Measurements from ENCODE around the gene NELL2. TPM values are rescaled to one million over a fixed set of nuclear protein-coding genes. Genes with fewer than 3 reads are reported as not detected.
"Not testable (repeated sequence)": the region's sequence is repeated elsewhere in the genome, so short reads cannot be mapped to it uniquely, and the experiment has no call there.

Gene NELL2
- total RNA-seq, 1 experiment from 2014 or later: 32.7 TPM

- Histone ChIP-seq H4K8ac (replicated peaks; ENCODE audit: insufficient read length, low read depth, low read length) (no peak overlapping the region), H3K14ac (ENCODE audit: insufficient read depth, low read length) (no peak overlapping the region), H3K4ac (ENCODE audit: low read depth, low read length) (no peak overlapping the region), H3K18ac (ENCODE audit: insufficient read length, low read depth, low read length) (no peak overlapping the region), H4K91ac (ENCODE audit: insufficient read length, low read depth, low read length) (no peak overlapping the region), H2BK20ac (ENCODE audit: low read depth, low read length, poor library complexity, severe bottlenecking) (no peak overlapping the region), H4K20me1 (ENCODE audit: control insufficient read depth, insufficient read depth, insufficient read length) (no peaks in the 10 kb centered on the region), H3K23ac (ENCODE audit: insufficient read length, low read depth, low read length) (no peak overlapping the region), H3T11ph (ENCODE audit: low read length) (no peak overlapping the region), H3K4me2 (ENCODE audit: insufficient read depth, insufficient read length, low read length) (no peak overlapping the region), H2BK5ac (ENCODE audit: insufficient read length, low read length) (no peak overlapping the region), H3K27ac (ENCODE audit: insufficient read length, low read depth, low read length) (no peak overlapping the region), H2AFZ (ENCODE audit: low read length) (no peak overlapping the region), H3K56ac (ENCODE audit: insufficient read length, low read depth, low read length) (no peak overlapping the region), H2BK12ac (ENCODE audit: insufficient read length, low read depth, low read length) (no peak overlapping the region), H2BK15ac (ENCODE audit: low read depth, low read length) (no peak overlapping the region), H3K79me1 (ENCODE audit: insufficient read depth, low read depth, low read length, poor library complexity, severe bottlenecking) (no peaks in the 10 kb centered on the region), H3K23me2 (ENCODE audit: insufficient read length, low read depth, low read length, poor library complexity, severe bottlenecking) (no peaks in the 10 kb centered on the region), H3K9ac (ENCODE audit: extremely low read depth, insufficient read length, low read length) (no peak overlapping the region), H3K27me3 (ENCODE audit: insufficient read depth, low read length) (no peaks in the 10 kb centered on the region), H3K4me1 (ENCODE audit: insufficient read depth, low read length) (no peaks in the 10 kb centered on the region), H3K79me2 (ENCODE audit: insufficient read depth, low read length) (no peaks in the 10 kb centered on the region), H4K5ac (ENCODE audit: insufficient read length, low read depth, low read length) (no peak overlapping the region), H2BK120ac (ENCODE audit: low read depth, low read length, poor library complexity, severe bottlenecking) (no peak overlapping the region), H3K9me3 (ENCODE audit: control insufficient read depth, low read depth, low read length) (no peaks in the 10 kb centered on the region), H2AK5ac (ENCODE audit: insufficient read length, low read length) (no peak overlapping the region)
- no peak for DNase-seq
- no peak overlapping the region for H3K4me3 Mint-ChIP-seq
- no peak overlapping the region; a peak in 1 of 7 replicates for H3K27ac Mint-ChIP-seq
- H3K4me1 Mint-ChIP-seq: peaks cover 8 to 9% of the 10 kb centered on the region in 2 experiments
- H3K36me3 Mint-ChIP-seq (ENCODE audit: insufficient read depth in 1 of 3, low read depth in 3 of 3): peaks cover 16 to 28% (median 16%) of the 10 kb centered on the region in 3 experiments
- H3K27me3 Mint-ChIP-seq (ENCODE audit: low read depth): no peaks in the 10 kb centered on the region
- peaks cover 15 to 17% of the 10 kb centered on the region in 2 experiments for H3K9me3 Mint-ChIP-seq
- TF ChIP-seq, protein P1, sequence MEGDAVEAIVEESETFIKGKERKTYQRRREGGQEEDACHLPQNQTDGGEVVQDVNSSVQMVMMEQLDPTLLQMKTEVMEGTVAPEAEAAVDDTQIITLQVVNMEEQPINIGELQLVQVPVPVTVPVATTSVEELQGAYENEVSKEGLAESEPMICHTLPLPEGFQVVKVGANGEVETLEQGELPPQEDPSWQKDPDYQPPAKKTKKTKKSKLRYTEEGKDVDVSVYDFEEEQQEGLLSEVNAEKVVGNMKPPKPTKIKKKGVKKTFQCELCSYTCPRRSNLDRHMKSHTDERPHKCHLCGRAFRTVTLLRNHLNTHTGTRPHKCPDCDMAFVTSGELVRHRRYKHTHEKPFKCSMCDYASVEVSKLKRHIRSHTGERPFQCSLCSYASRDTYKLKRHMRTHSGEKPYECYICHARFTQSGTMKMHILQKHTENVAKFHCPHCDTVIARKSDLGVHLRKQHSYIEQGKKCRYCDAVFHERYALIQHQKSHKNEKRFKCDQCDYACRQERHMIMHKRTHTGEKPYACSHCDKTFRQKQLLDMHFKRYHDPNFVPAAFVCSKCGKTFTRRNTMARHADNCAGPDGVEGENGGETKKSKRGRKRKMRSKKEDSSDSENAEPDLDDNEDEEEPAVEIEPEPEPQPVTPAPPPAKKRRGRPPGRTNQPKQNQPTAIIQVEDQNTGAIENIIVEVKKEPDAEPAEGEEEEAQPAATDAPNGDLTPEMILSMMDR (conservative IDR thresholded peaks at IDR 0.05): no peak
- no CpG with 5 or more reads among the region's 3 CpGs for WGBS (ENCODE audit: extremely low coverage, insufficient read length, low lambda C conversion rate)
These were observed 186.5 kb downstream of the NELL2 start for GRCh38 chr12:44689587-44689986.

- not testable (repeated sequence) for H3K27me3 Mint-ChIP-seq (ENCODE audit: low read depth); H3K9ac ChIP-seq (ENCODE audit: extremely low read depth, insufficient read length, low read length); H3K18ac ChIP-seq (ENCODE audit: insufficient read length, low read depth, low read length); H3K14ac ChIP-seq (ENCODE audit: insufficient read depth, low read length); H3K27ac ChIP-seq (ENCODE audit: insufficient read length, low read depth, low read length); H4K5ac ChIP-seq (ENCODE audit: insufficient read length, low read depth, low read length); H2AFZ ChIP-seq (ENCODE audit: low read length); H2BK12ac ChIP-seq (ENCODE audit: insufficient read length, low read depth, low read length); H3K4me1 ChIP-seq (ENCODE audit: insufficient read depth, low read length); H3K27ac Mint-ChIP-seq; DNase-seq; H3K4me3 Mint-ChIP-seq; H3K4me2 ChIP-seq (ENCODE audit: insufficient read depth, insufficient read length, low read length); H2AK5ac ChIP-seq (ENCODE audit: insufficient read length, low read length); H4K91ac ChIP-seq (ENCODE audit: insufficient read length, low read depth, low read length); H4K8ac ChIP-seq (replicated peaks; ENCODE audit: insufficient read length, low read depth, low read length); H2BK120ac ChIP-seq (ENCODE audit: low read depth, low read length, poor library complexity, severe bottlenecking); H3K4me1 Mint-ChIP-seq; H3K9me3 ChIP-seq (ENCODE audit: control insufficient read depth, low read depth, low read length); H2BK15ac ChIP-seq (ENCODE audit: low read depth, low read length); H3K79me2 ChIP-seq (ENCODE audit: insufficient read depth, low read length); H3K27me3 ChIP-seq (ENCODE audit: insufficient read depth, low read length); H3K4ac ChIP-seq (ENCODE audit: low read depth, low read length); H3K23ac ChIP-seq (ENCODE audit: insufficient read length, low read depth, low read length); H3T11ph ChIP-seq (ENCODE audit: low read length); H3K56ac ChIP-seq (ENCODE audit: insufficient read length, low read depth, low read length); H3K79me1 ChIP-seq (ENCODE audit: insufficient read depth, low read depth, low read length, poor library complexity, severe bottlenecking); H2BK5ac ChIP-seq (ENCODE audit: insufficient read length, low read length); H2BK20ac ChIP-seq (ENCODE audit: low read depth, low read length, poor library complexity, severe bottlenecking); H4K20me1 ChIP-seq (ENCODE audit: control insufficient read depth, insufficient read depth, insufficient read length); H3K23me2 ChIP-seq (ENCODE audit: insufficient read length, low read depth, low read length, poor library complexity, severe bottlenecking)
- Mint-ChIP-seq H3K36me3 (ENCODE audit: insufficient read depth in 1 of 3, low read depth in 3 of 3) (peaks cover 14 to 28% (median 20%) of the 10 kb centered on the region in 3 experiments), H3K9me3 (peaks cover 17 to 22% of the 10 kb centered on the region in 2 experiments)
- WGBS (ENCODE audit: extremely low coverage, insufficient read length, low lambda C conversion rate): no CpG with 5 or more reads among the region's 22 CpGs
These were observed 189.2 kb downstream of the NELL2 start for GRCh38 chr12:44686821-44687432.

All from H9 (cell line).